Gastrocnemius medialis (tissue), 4 donors: ENCODE results near the gene ZNF625.

Experiments
- CTCF ChIP-seq, 5 experiments: fragments of 450-650 bp in 3 of 5; fragments of 200-600 bp in 2 of 5; sonication (generic) in 2 of 5; IDR thresholded peaks in 4 of 5; conservative IDR thresholded peaks in 1 of 5; 1 replicate in 4 of 5; 2 replicates in 1 of 5; pipeline ENCODE4 v1.5.1; 2016 to 2019; ENCODE audit warnings: antibody characterized with exemption in 5 of 5, mild to moderate bottlenecking in 3 of 5, moderate library complexity in 3 of 5
- POLR2A ChIP-seq, 2 donors: fragments of 450-650 bp; IDR thresholded peaks; one replicate each; pipeline ENCODE4 v1.6.1; 2017; ENCODE audit warnings: antibody characterized with exemption in 2 of 2, mild to moderate bottlenecking in 2 of 2, moderate library complexity in 2 of 2

DNA sequence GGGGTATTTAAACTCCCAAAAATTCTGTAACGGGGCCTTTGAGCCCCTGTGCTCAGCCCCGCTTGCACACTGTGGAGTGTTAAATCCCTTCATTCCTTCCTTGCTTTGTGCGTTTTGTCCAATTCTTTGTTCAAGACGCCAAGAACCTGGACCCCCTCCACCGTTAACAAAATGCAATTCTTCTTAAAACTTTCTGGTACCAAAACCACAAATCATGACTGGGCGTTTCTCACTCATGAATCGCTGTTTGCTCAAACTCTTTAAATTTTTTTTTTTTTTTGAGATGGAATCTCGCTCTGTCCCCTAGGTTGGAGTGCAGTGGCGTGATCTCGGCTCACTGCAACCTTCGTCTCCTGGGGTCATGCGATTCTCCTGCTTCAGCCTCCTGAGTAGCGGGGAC is 17.3 kb downstream of the ZNF625 start:
- TF ChIP-seq POLR2A (IDR thresholded peaks at IDR 0.05) (no peak), CTCF (IDR thresholded peaks at IDR 0.05 in 4 of 5, conservative IDR thresholded peaks at IDR 0.05 in 1 of 5) (no peak)
